HT1080 (cell line): ENCODE measurements around the gene MIF. TPM values are rescaled to one million over a fixed set of nuclear protein-coding genes. Genes with fewer than 3 reads are reported as not detected.
"Not testable (repeated sequence)": the region's sequence is repeated elsewhere in the genome, so short reads cannot be mapped to it uniquely, and the experiment has no call there.

Experiments used
- DNase-seq: peaks from one replicate; pipeline ENCODE4 v3.0.0-alpha.2; 2015; ENCODE audit warnings: low read depth
- total RNA-seq: library from RNA; depleted of rRNA; stranded (reverse); fragments of >200 nt; shearing (Covaris generic); gene quantifications from 2 replicates; pipeline ENCODE4 v1.2.3, GENCODE V29; 2014

MIF gene
- total RNA-seq, 1 experiment from 2014 or later = 890 TPM

GRCh38 chr22:23900227-23900626 lies 6.0 kb downstream of the MIF start:
- DNase-seq = not testable (repeated sequence)

GRCh38 chr22:23901600-23901999 lies 7.4 kb downstream of the MIF start:
- DNase-seq = no peak

GRCh38 chr22:23903328-23903971 lies 9.3 kb downstream of the MIF start:
- no peak for DNase-seq

- no peak for DNase-seq
These were observed 10.5 kb downstream of the MIF start for GRCh38 chr22:23904573-23905254.

GRCh38 chr22:23906641-23907040 lies 12.5 kb downstream of the MIF start:
- no peak for DNase-seq

GRCh38 chr22:23907423-23907822 lies 13.2 kb downstream of the MIF start:
- not testable (repeated sequence) for DNase-seq

GRCh38 chr22:23908587-23909205 lies 14.5 kb downstream of the MIF start:
- no peak for DNase-seq

- no peak for DNase-seq
These were observed 15.2 kb downstream of the MIF start for GRCh38 chr22:23909296-23909898.

GRCh38 chr22:23910496-23911190 lies 16.5 kb downstream of the MIF start:
- DNase-seq = no peak

- DNase-seq = no peak
These were observed 17.3 kb downstream of the MIF start for GRCh38 chr22:23911318-23911980.

- no peak for DNase-seq
These were observed 18.2 kb downstream of the MIF start for GRCh38 chr22:23912293-23912903.

- DNase-seq = no peak
These were observed 19.1 kb downstream of the MIF start for GRCh38 chr22:23913306-23913660.

- peak; percentile 99 for DNase-seq
These were observed 19.6 kb downstream of the MIF start for GRCh38 chr22:23913661-23914353.

- DNase-seq = no peak
These were observed 21.1 kb downstream of the MIF start for GRCh38 chr22:23915290-23915689.

- DNase-seq = not testable (repeated sequence)
These were observed 26.1 kb downstream of the MIF start for GRCh38 chr22:23920267-23920611.

GRCh38 chr22:23921586-23922201 lies 27.5 kb downstream of the MIF start:
- DNase-seq = peak; percentile 39

- DNase-seq = no peak
These were observed 28.7 kb downstream of the MIF start for GRCh38 chr22:23922921-23923320.

GRCh38 chr22:23925020-23925606 lies 30.9 kb downstream of the MIF start:
- DNase-seq = no peak

GRCh38 chr22:23926561-23926960 lies 32.4 kb downstream of the MIF start:
- no peak for DNase-seq
